Suprapubic skin (tissue), 4 donors: ENCODE results near the gene FER. TPM values are rescaled to one million over a fixed set of nuclear protein-coding genes. Genes with fewer than 3 reads are reported as not detected.

Experiments
- DNase-seq, 2 donors: peaks; one replicate each; pipeline ENCODE4 v3.0.0-alpha.2; 2019; ENCODE audit warnings: low spot score in 2 of 2
- H3K27ac ChIP-seq: fragments of 200-600 bp; sonication (generic); one replicate; pipeline ENCODE4 v1.5.1; 2019
- H3K27me3 ChIP-seq: fragments of 200-600 bp; sonication (generic); one replicate; pipeline ENCODE4 v1.5.1; 2019
- H3K36me3 ChIP-seq: fragments of 200-600 bp; sonication (generic); one replicate; pipeline ENCODE4 v1.5.1; 2019
- H3K4me1 ChIP-seq: fragments of 200-600 bp; sonication (generic); one replicate; pipeline ENCODE4 v1.5.1; 2019
- H3K4me3 ChIP-seq: fragments of 200-600 bp; sonication (generic); one replicate; pipeline ENCODE4 v1.5.1; 2019; ENCODE audit warnings: mild to moderate bottlenecking
- H3K9me3 ChIP-seq: fragments of 200-600 bp; sonication (generic); one replicate; pipeline ENCODE4 v1.5.1; 2019
- CTCF ChIP-seq, 2 donors: fragments of 200-600 bp in 1 of 2; fragments of 450-650 bp in 1 of 2; sonication (generic) in 1 of 2; IDR thresholded peaks; one replicate each; pipeline ENCODE4 v1.5.1; 2016 to 2019; ENCODE audit warnings: antibody characterized with exemption in 2 of 2, mild to moderate bottlenecking in 1 of 2, moderate library complexity in 1 of 2
- EP300 ChIP-seq: sonication (generic); formaldehyde crosslinking; IDR thresholded peaks from one replicate; pipeline ENCODE4 v1.6.1; 2017; ENCODE audit warnings: antibody characterized with exemption
- POLR2A ChIP-seq, 2 donors: fragments of 450-650 bp; IDR thresholded peaks; one replicate each; pipeline ENCODE4 v1.6.1; 2017; ENCODE audit warnings: antibody characterized with exemption in 2 of 2, mild to moderate bottlenecking in 2 of 2, moderate library complexity in 2 of 2
- POLR2AphosphoS5 ChIP-seq, 3 donors: sonication (generic); formaldehyde crosslinking; IDR thresholded peaks; one replicate each; pipeline ENCODE4 v1.6.1; 2017; ENCODE audit warnings: antibody characterized with exemption in 3 of 3
- WGBS: methylation state at CpG from one replicate; pipeline ENCODE4 v1.1.5; 2018; 5-methylcytosine and 5-hydroxymethylcytosine counted together
- total RNA-seq, 4 donors: library from RNA; depleted of rRNA; stranded (reverse); fragments of >200 nt; gene quantifications; one replicate each; pipeline ENCODE4 v1.1.0, GENCODE V29; 2016

The FER gene
- total RNA-seq, 4 donors from 2014 or later = 16.1 to 29.9 (median 23.3) TPM

- Histone ChIP-seq H3K4me1 (peaks cover 18% of the 10 kb centered on the region), H3K36me3 (no peaks in the 10 kb centered on the region), H3K27me3 (no peaks in the 10 kb centered on the region), H3K4me3 (peak overlapping the region; percentile 100), H3K9me3 (no peaks in the 10 kb centered on the region), H3K27ac (peak overlapping the region; percentile 95)
- TF ChIP-seq CTCF (IDR thresholded peaks at IDR 0.05) (no peak), POLR2A (IDR thresholded peaks at IDR 0.05) (no peak), EP300 (no peak), POLR2AphosphoS5 (IDR thresholded peaks at IDR 0.05) (no peak)
- DNase-seq = no peak
- WGBS = 38% methylated on average over 10 of the region's 10 CpGs
Measured at GRCh38 chr5:108747111-108747773, 455 bp upstream of the FER start.

GRCh38 chr5:108748401-108749127 lies 867 bp downstream of the FER start:
- H3K9me3 ChIP-seq = no peaks in the 10 kb centered on the region
- no peaks in the 10 kb centered on the region for H3K27me3 ChIP-seq
- H3K27ac ChIP-seq = peak overlapping the region; percentile 95
- WGBS = under 1% methylated on average over 52 of the region's 69 CpGs
- H3K4me1 ChIP-seq = peaks cover 29% of the 10 kb centered on the region
- peak; percentile 99 to 100 for DNase-seq
- TF ChIP-seq POLR2A (IDR thresholded peaks at IDR 0.05) = peak; percentile 81 to 99
- TF ChIP-seq CTCF (IDR thresholded peaks at IDR 0.05) = no peak
- TF ChIP-seq EP300 = no peak
- TF ChIP-seq POLR2AphosphoS5 (IDR thresholded peaks at IDR 0.05) = peak; percentile 88 to 94 (median 90)
- H3K4me3 ChIP-seq = peak overlapping the region; percentile 100
- no peaks in the 10 kb centered on the region for H3K36me3 ChIP-seq

- Histone ChIP-seq H3K9me3 (no peaks in the 10 kb centered on the region), H3K4me1 (peaks cover 33% of the 10 kb centered on the region), H3K27me3 (no peaks in the 10 kb centered on the region), H3K4me3 (peak overlapping the region; percentile 100), H3K36me3 (no peaks in the 10 kb centered on the region), H3K27ac (peak overlapping the region; percentile 95)
- TF ChIP-seq CTCF (IDR thresholded peaks at IDR 0.05) = no peak
- no peak for TF ChIP-seq EP300
- peak in 1 of 3 donors; percentile 4 for TF ChIP-seq POLR2AphosphoS5 (IDR thresholded peaks at IDR 0.05)
- TF ChIP-seq POLR2A (IDR thresholded peaks at IDR 0.05) = no peak
- WGBS = under 1% methylated on average over 16 of the region's 40 CpGs
- peak in 1 of 2 donors; percentile 87 for DNase-seq
Measured at GRCh38 chr5:108749128-108749861, 1.6 kb downstream of the FER start.

GRCh38 chr5:108753331-108753730 lies 5.6 kb downstream of the FER start:
- Histone ChIP-seq H3K4me1 (peaks cover 25% of the 10 kb centered on the region), H3K4me3 (no peak overlapping the region), H3K27ac (no peak overlapping the region), H3K27me3 (no peaks in the 10 kb centered on the region), H3K36me3 (no peaks in the 10 kb centered on the region), H3K9me3 (no peaks in the 10 kb centered on the region)
- no peak for DNase-seq
- no peak for TF ChIP-seq EP300
- no peak for TF ChIP-seq POLR2AphosphoS5 (IDR thresholded peaks at IDR 0.05)
- TF ChIP-seq CTCF (IDR thresholded peaks at IDR 0.05) = no peak
- TF ChIP-seq POLR2A (IDR thresholded peaks at IDR 0.05) = no peak
- 49% methylated on average over 3 of the region's 3 CpGs for WGBS

GRCh38 chr5:108753877-108754276 lies 6.2 kb downstream of the FER start:
- Histone ChIP-seq H3K4me3 (no peak overlapping the region), H3K4me1 (peaks cover 25% of the 10 kb centered on the region), H3K27ac (no peak overlapping the region), H3K36me3 (no peaks in the 10 kb centered on the region), H3K27me3 (no peaks in the 10 kb centered on the region), H3K9me3 (no peaks in the 10 kb centered on the region)
- 51% methylated on average over 6 of the region's 6 CpGs for WGBS
- TF ChIP-seq EP300 (no peak), POLR2A (IDR thresholded peaks at IDR 0.05) (no peak), POLR2AphosphoS5 (IDR thresholded peaks at IDR 0.05) (no peak), CTCF (IDR thresholded peaks at IDR 0.05) (no peak)
- DNase-seq = no peak
